ENCODE results near the gene ADGRD1. TPM values are rescaled to one million over a fixed set of nuclear protein-coding genes. Genes with fewer than 3 reads are reported as not detected.

Gene ADGRD1
- total RNA-seq, 2 experiments from 2014 or later: 0.05 TPM; not detected in 1

- ChIA-PET CTCF (no interaction called here), POLR2A (no interaction called here)
- no peak overlapping the region for H3K4me3 Mint-ChIP-seq
- DNase-seq: no peak
- H3K9me3 Mint-ChIP-seq: no peaks in the 10 kb centered on the region
- no peaks in the 10 kb centered on the region for H3K36me3 Mint-ChIP-seq (ENCODE audit: low read depth)
- peaks cover 9% of the 10 kb centered on the region for H3K4me1 Mint-ChIP-seq
- H3K27me3 Mint-ChIP-seq: no peaks in the 10 kb centered on the region
- no peak overlapping the region for H3K27ac Mint-ChIP-seq
Measured at GRCh38 chr12:131097202-131098177, 143.8 kb downstream of the ADGRD1 start.

GRCh38 chr12:131098178-131098981, 144.7 kb downstream of the ADGRD1 start:
- no peak overlapping the region for H3K4me3 Mint-ChIP-seq
- no peak overlapping the region for H3K27ac Mint-ChIP-seq
- CTCF ChIA-PET: no interaction called here
- peaks cover 4% of the 10 kb centered on the region for H3K4me1 Mint-ChIP-seq
- H3K36me3 Mint-ChIP-seq (ENCODE audit: low read depth): no peaks in the 10 kb centered on the region
- no peaks in the 10 kb centered on the region for H3K9me3 Mint-ChIP-seq
- POLR2A ChIA-PET: no interaction called here
- DNase-seq: no peak
- no peaks in the 10 kb centered on the region for H3K27me3 Mint-ChIP-seq

- Mint-ChIP-seq H3K9me3 (no peaks in the 10 kb centered on the region), H3K4me3 (no peak overlapping the region), H3K27me3 (no peaks in the 10 kb centered on the region), H3K4me1 (peaks cover 5% of the 10 kb centered on the region), H3K36me3 (ENCODE audit: low read depth) (no peaks in the 10 kb centered on the region), H3K27ac (no peak overlapping the region)
- DNase-seq: no peak
- ChIA-PET POLR2A (no interaction called here), CTCF (interaction anchor here (1.1 kb wide), 1 partner anchor 31 kb away, joined by 7 read pairs; no protein-coding TSS in a partner anchor)
Measured at GRCh38 chr12:131100031-131100674, 146.4 kb downstream of the ADGRD1 start.

GRCh38 chr12:131101006-131101405, 147.3 kb downstream of the ADGRD1 start:
- H3K27me3 Mint-ChIP-seq: peaks cover 4% of the 10 kb centered on the region

GRCh38 chr12:131101703-131102492, 148.2 kb downstream of the ADGRD1 start:
- no peaks in the 10 kb centered on the region for H3K36me3 Mint-ChIP-seq (ENCODE audit: low read depth)
- peaks cover 4% of the 10 kb centered on the region for H3K27me3 Mint-ChIP-seq
- H3K4me3 Mint-ChIP-seq: no peak overlapping the region
- H3K9me3 Mint-ChIP-seq: no peaks in the 10 kb centered on the region
- POLR2A ChIA-PET: no interaction called here
- peaks cover 15% of the 10 kb centered on the region for H3K4me1 Mint-ChIP-seq
- no peak overlapping the region for H3K27ac Mint-ChIP-seq
- DNase-seq: no peak
- CTCF ChIA-PET: interaction anchor here (0.8 to 0.9 kb wide), 2 partner anchors 11 to 729 kb away, joined by 3 read pairs; no protein-coding TSS in a partner anchor

More at GRCh38 chr12:131101006-131101405, 147.3 kb downstream of the ADGRD1 start:
- Mint-ChIP-seq H3K4me1 (peaks cover 12% of the 10 kb centered on the region), H3K9me3 (no peaks in the 10 kb centered on the region), H3K27ac (no peak overlapping the region), H3K36me3 (ENCODE audit: low read depth) (no peaks in the 10 kb centered on the region), H3K4me3 (no peak overlapping the region)
- ChIA-PET POLR2A (no interaction called here), CTCF (interaction anchor here (1.1 kb wide), 1 partner anchor 30 kb away, joined by 7 read pairs; no protein-coding TSS in a partner anchor)
- no peak for DNase-seq

- ChIA-PET CTCF (interaction anchor here (0.8 to 0.9 kb wide), 2 partner anchors 10 to 728 kb away, joined by 3 read pairs; no protein-coding TSS in a partner anchor), POLR2A (no interaction called here)
- Mint-ChIP-seq H3K4me1 (peaks cover 15% of the 10 kb centered on the region), H3K9me3 (no peaks in the 10 kb centered on the region), H3K27ac (no peak overlapping the region), H3K36me3 (ENCODE audit: low read depth) (no peaks in the 10 kb centered on the region), H3K27me3 (peaks cover 4% of the 10 kb centered on the region), H3K4me3 (no peak overlapping the region)
- no peak for DNase-seq
Measured at GRCh38 chr12:131102493-131102931, 148.8 kb downstream of the ADGRD1 start.

GRCh38 chr12:131102991-131103668, 149.4 kb downstream of the ADGRD1 start:
- POLR2A ChIA-PET: no interaction called here

GRCh38 chr12:131103669-131104462, 150.2 kb downstream of the ADGRD1 start:
- Mint-ChIP-seq H3K27me3 (peaks cover 4% of the 10 kb centered on the region), H3K4me3 (no peak overlapping the region), H3K36me3 (ENCODE audit: low read depth) (no peaks in the 10 kb centered on the region), H3K27ac (no peak overlapping the region), H3K4me1 (peaks cover 15% of the 10 kb centered on the region), H3K9me3 (no peaks in the 10 kb centered on the region)
- no peak for DNase-seq
- CTCF ChIA-PET: interaction anchor here (0.7 to 4.1 kb wide), 10 partner anchors 9 to 722 kb away, joined by 3 to 38 read pairs (median 4); no protein-coding TSS in a partner anchor
- POLR2A ChIA-PET: no interaction called here

More at GRCh38 chr12:131102991-131103668, 149.4 kb downstream of the ADGRD1 start:
- Mint-ChIP-seq H3K27ac (no peak overlapping the region), H3K27me3 (peaks cover 4% of the 10 kb centered on the region), H3K9me3 (no peaks in the 10 kb centered on the region), H3K36me3 (ENCODE audit: low read depth) (no peaks in the 10 kb centered on the region), H3K4me1 (peaks cover 15% of the 10 kb centered on the region), H3K4me3 (no peak overlapping the region)
- CTCF ChIA-PET: interaction anchor here (0.7 to 4.1 kb wide), 5 partner anchors 10 to 433 kb away, joined by 3 to 38 read pairs (median 4); no protein-coding TSS in a partner anchor
- no peak for DNase-seq

GRCh38 chr12:131104463-131105350, 151.0 kb downstream of the ADGRD1 start:
- H3K9me3 Mint-ChIP-seq: peaks cover 3% of the 10 kb centered on the region
- H3K4me3 Mint-ChIP-seq: no peak overlapping the region
- peaks cover 4% of the 10 kb centered on the region for H3K27me3 Mint-ChIP-seq
- DNase-seq: peak; percentile 81
- peaks cover 15% of the 10 kb centered on the region for H3K4me1 Mint-ChIP-seq
- ChIA-PET CTCF (interaction anchor here (1.0 to 4.1 kb wide), 11 partner anchors 10 to 726 kb away, joined by 3 to 38 read pairs (median 5); no protein-coding TSS in a partner anchor), POLR2A (no interaction called here)
- no peaks in the 10 kb centered on the region for H3K36me3 Mint-ChIP-seq (ENCODE audit: low read depth)
- no peak overlapping the region for H3K27ac Mint-ChIP-seq

- H3K27me3 Mint-ChIP-seq: peaks cover 4% of the 10 kb centered on the region
- no peak overlapping the region for H3K27ac Mint-ChIP-seq
- DNase-seq: no peak
- peaks cover 15% of the 10 kb centered on the region for H3K4me1 Mint-ChIP-seq
- peaks cover 4% of the 10 kb centered on the region for H3K9me3 Mint-ChIP-seq
- no peaks in the 10 kb centered on the region for H3K36me3 Mint-ChIP-seq (ENCODE audit: low read depth)
- ChIA-PET CTCF (interaction anchor here (1.0 to 4.1 kb wide), 9 partner anchors 10 to 725 kb away, joined by 3 to 38 read pairs (median 5); no protein-coding TSS in a partner anchor), POLR2A (no interaction called here)
- H3K4me3 Mint-ChIP-seq: no peak overlapping the region
Measured at GRCh38 chr12:131105351-131105735, 151.6 kb downstream of the ADGRD1 start.

All from activated CD4-positive, alpha-beta T cell treated with anti-CD3 and anti-CD28 coated beads, Interleukin-2, amount 10 ng/mL, durations not matched to agents 7 days and 5 days (primary cell).